Measurements from ENCODE around the gene PLCB1. TPM values are rescaled to one million over a fixed set of nuclear protein-coding genes. Genes with fewer than 3 reads are reported as not detected.

The PLCB1 gene
- total RNA-seq, 1 experiment from 2014 or later: 6.8 TPM

- intact Hi-C loops (cut with micrococcal nuclease; ENCODE audit: unreplicated experiment): no loop called here
- Histone ChIP-seq H3K4me3 (ENCODE audit: low read depth, low read length, poor library complexity, severe bottlenecking) (no peak overlapping the region), H3K9me3 (ENCODE audit: low read depth, low read length, poor library complexity, severe bottlenecking) (no peaks in the 10 kb centered on the region), H3K27ac (ENCODE audit: low read depth, low read length, poor library complexity, severe bottlenecking) (no peak overlapping the region), H3K27me3 (replicated peaks; ENCODE audit: insufficient read depth, low read depth, low read length, poor library complexity) (no peaks in the 10 kb centered on the region), H3K36me3 (ENCODE audit: insufficient read depth, low read length, poor library complexity, severe bottlenecking) (no peaks in the 10 kb centered on the region), H3K4me1 (ENCODE audit: insufficient read depth, low read length, poor library complexity, severe bottlenecking) (peaks cover 14% of the 10 kb centered on the region)
- DNase-seq (ENCODE audit: low spot score): no peak
- ChIA-PET CTCF (no interaction called here), POLR2A (ENCODE audit: low non-redundant PET) (no interaction called here)
- no TSS peak for BruUV-seq (replicated peaks)
- TF ChIP-seq EZH2 (IDR thresholded peaks at IDR 0.05; ENCODE audit: borderline replicate concordance, low read depth, low read length, poor library complexity, severe bottlenecking) (no peak), CTCF (conservative IDR thresholded peaks at IDR 0.05; ENCODE audit: low read depth, low read length) (no peak)
These were observed 296.9 kb downstream of the PLCB1 start for GRCh38 chr20:8428988-8429387.

GRCh38 chr20:8431538-8432434, 299.7 kb downstream of the PLCB1 start:
- DNase-seq (ENCODE audit: low spot score): no peak
- no peak overlapping the region for H3K27ac ChIP-seq (ENCODE audit: low read depth, low read length, poor library complexity, severe bottlenecking)
- no TSS peak for BruUV-seq (replicated peaks)

GRCh38 chr20:8432435-8433148, 300.5 kb downstream of the PLCB1 start:
- H3K27ac ChIP-seq (ENCODE audit: low read depth, low read length, poor library complexity, severe bottlenecking): no peak overlapping the region
- no TSS peak for BruUV-seq (replicated peaks)
- intact Hi-C loops (cut with micrococcal nuclease; ENCODE audit: unreplicated experiment): no loop called here
- CTCF ChIA-PET: interaction anchor here (0.5 kb wide), 1 partner anchor 15 kb away, joined by 5 read pairs; no protein-coding TSS in a partner anchor
- no peak overlapping the region for H3K4me3 ChIP-seq (ENCODE audit: low read depth, low read length, poor library complexity, severe bottlenecking)
- H3K4me1 ChIP-seq (ENCODE audit: insufficient read depth, low read length, poor library complexity, severe bottlenecking): peaks cover 4% of the 10 kb centered on the region
- no peaks in the 10 kb centered on the region for H3K27me3 ChIP-seq (replicated peaks; ENCODE audit: insufficient read depth, low read depth, low read length, poor library complexity)
- H3K9me3 ChIP-seq (ENCODE audit: low read depth, low read length, poor library complexity, severe bottlenecking): no peaks in the 10 kb centered on the region
- no peaks in the 10 kb centered on the region for H3K36me3 ChIP-seq (ENCODE audit: insufficient read depth, low read length, poor library complexity, severe bottlenecking)
- no peak for DNase-seq (ENCODE audit: low spot score)
- POLR2A ChIA-PET (ENCODE audit: low non-redundant PET): no interaction called here
- TF ChIP-seq CTCF (conservative IDR thresholded peaks at IDR 0.05; ENCODE audit: low read depth, low read length) (no peak), EZH2 (IDR thresholded peaks at IDR 0.05; ENCODE audit: borderline replicate concordance, low read depth, low read length, poor library complexity, severe bottlenecking) (no peak)

More at GRCh38 chr20:8431538-8432434, 299.7 kb downstream of the PLCB1 start:
- POLR2A ChIA-PET (ENCODE audit: low non-redundant PET): no interaction called here
- intact Hi-C loops (cut with micrococcal nuclease; ENCODE audit: unreplicated experiment): no loop called here
- CTCF ChIA-PET: interaction anchor here (0.5 kb wide), 1 partner anchor 14 kb away, joined by 5 read pairs; no protein-coding TSS in a partner anchor
- Histone ChIP-seq H3K9me3 (ENCODE audit: low read depth, low read length, poor library complexity, severe bottlenecking) (no peaks in the 10 kb centered on the region), H3K27me3 (replicated peaks; ENCODE audit: insufficient read depth, low read depth, low read length, poor library complexity) (no peaks in the 10 kb centered on the region), H3K4me1 (ENCODE audit: insufficient read depth, low read length, poor library complexity, severe bottlenecking) (peaks cover 4% of the 10 kb centered on the region), H3K36me3 (ENCODE audit: insufficient read depth, low read length, poor library complexity, severe bottlenecking) (no peaks in the 10 kb centered on the region), H3K4me3 (ENCODE audit: low read depth, low read length, poor library complexity, severe bottlenecking) (no peak overlapping the region)
- no peak for TF ChIP-seq CTCF (conservative IDR thresholded peaks at IDR 0.05; ENCODE audit: low read depth, low read length)
- no peak for TF ChIP-seq EZH2 (IDR thresholded peaks at IDR 0.05; ENCODE audit: borderline replicate concordance, low read depth, low read length, poor library complexity, severe bottlenecking)
